Endothelial cell (in vitro differentiated cells): Measurements from ENCODE around the gene TMEM30B. TPM values are rescaled to one million over a fixed set of nuclear protein-coding genes. Genes with fewer than 3 reads are reported as not detected.

Experiments
- DNase-seq: peaks from one replicate; pipeline ENCODE4 v3.0.0; 2021; ENCODE audit warnings: low spot score
- H3K27ac Mint-ChIP-seq: one replicate; pipeline ENCODE4 v1.8.0; 2021; ENCODE audit warnings: mixed read lengths, inconsistent platforms; ENCODE audit not compliant: unreplicated experiment
- H3K27me3 Mint-ChIP-seq: one replicate; pipeline ENCODE4 v1.8.0; 2021; ENCODE audit warnings: mild to moderate bottlenecking, moderate library complexity, mixed read lengths, inconsistent platforms; ENCODE audit not compliant: unreplicated experiment
- H3K36me3 Mint-ChIP-seq: one replicate; pipeline ENCODE4 v1.8.0; 2021; ENCODE audit warnings: mild to moderate bottlenecking, low read depth, mixed read lengths, inconsistent platforms; ENCODE audit not compliant: unreplicated experiment
- H3K4me1 Mint-ChIP-seq: one replicate; pipeline ENCODE4 v1.8.0; 2021; ENCODE audit warnings: mild to moderate bottlenecking, mixed read lengths, inconsistent platforms; ENCODE audit not compliant: unreplicated experiment
- H3K4me3 Mint-ChIP-seq: one replicate; pipeline ENCODE4 v1.8.0; 2021; ENCODE audit warnings: mild to moderate bottlenecking, mixed read lengths, inconsistent platforms; ENCODE audit not compliant: unreplicated experiment
- H3K9me3 Mint-ChIP-seq: one replicate; pipeline ENCODE4 v1.8.0; 2021; ENCODE audit warnings: mixed read lengths, inconsistent platforms; ENCODE audit not compliant: unreplicated experiment
- CTCF ChIP-seq: fragments of 200-600 bp; sonication (generic); IDR thresholded peaks from one replicate; pipeline ENCODE4 v1.5.0; 2021; ENCODE audit warnings: antibody characterized with exemption; ENCODE audit not compliant: unreplicated experiment
- total RNA-seq: library from RNA; stranded (reverse); fragmentation: NEBNext Ultra II Directional; extraction: Animal tissue kit (Norgen Biotek cat#: 25700); gene quantifications from one replicate; pipeline ENCODE4 v1.2.1, GENCODE V29; 2021; ENCODE audit not compliant: unreplicated experiment

TMEM30B gene
- total RNA-seq, 1 donor from 2014 or later, result 0.15 TPM

GRCh38 chr14:61257469-61258057 is 23.6 kb downstream of the TMEM30B start:
- H3K4me3 Mint-ChIP-seq, result no peak overlapping the region
- no peaks in the 10 kb centered on the region for H3K4me1 Mint-ChIP-seq
- no peaks in the 10 kb centered on the region for H3K36me3 Mint-ChIP-seq
- DNase-seq, result no peak
- no peaks in the 10 kb centered on the region for H3K9me3 Mint-ChIP-seq
- H3K27me3 Mint-ChIP-seq, result no peaks in the 10 kb centered on the region
- no peak overlapping the region for H3K27ac Mint-ChIP-seq
- no peak for TF ChIP-seq CTCF

- no peak for TF ChIP-seq CTCF
- H3K4me3 Mint-ChIP-seq, result no peak overlapping the region
- no peak overlapping the region for H3K27ac Mint-ChIP-seq
- no peaks in the 10 kb centered on the region for H3K9me3 Mint-ChIP-seq
- DNase-seq, result no peak
- no peaks in the 10 kb centered on the region for H3K4me1 Mint-ChIP-seq
- no peaks in the 10 kb centered on the region for H3K36me3 Mint-ChIP-seq
- H3K27me3 Mint-ChIP-seq, result no peaks in the 10 kb centered on the region
Observed at GRCh38 chr14:61256826-61257468, 24.2 kb downstream of the TMEM30B start.

- no peak overlapping the region for H3K4me3 Mint-ChIP-seq
- no peaks in the 10 kb centered on the region for H3K36me3 Mint-ChIP-seq
- no peaks in the 10 kb centered on the region for H3K4me1 Mint-ChIP-seq
- DNase-seq, result no peak
- H3K27ac Mint-ChIP-seq, result no peak overlapping the region
- no peaks in the 10 kb centered on the region for H3K27me3 Mint-ChIP-seq
- no peaks in the 10 kb centered on the region for H3K9me3 Mint-ChIP-seq
- no peak for TF ChIP-seq CTCF
Observed at GRCh38 chr14:61255968-61256367, 25.2 kb downstream of the TMEM30B start.

GRCh38 chr14:61254808-61255526 is 26.2 kb downstream of the TMEM30B start:
- Mint-ChIP-seq H3K27me3 (no peaks in the 10 kb centered on the region), H3K4me1 (no peaks in the 10 kb centered on the region), H3K36me3 (no peaks in the 10 kb centered on the region), H3K4me3 (no peak overlapping the region), H3K9me3 (no peaks in the 10 kb centered on the region), H3K27ac (no peak overlapping the region)
- no peak for DNase-seq
- no peak for TF ChIP-seq CTCF
